HL-60 (cell line): ENCODE data around the gene HCAR2.

Source experiments
- CTCF ChIP-seq: IDR thresholded peaks from one replicate; pipeline ENCODE4 v1.5.1; 2011; ENCODE audit warnings: low read length, control low read depth, inconsistent platforms; ENCODE audit not compliant: insufficient read depth
- POLR2AphosphoS5 ChIP-seq: IDR thresholded peaks from 2 replicates; pipeline ENCODE4 v1.6.1; 2012; ENCODE audit warnings: low read depth
- REST ChIP-seq: IDR thresholded peaks from 2 replicates; pipeline ENCODE4 v1.6.1; 2012; ENCODE audit warnings: low read depth; ENCODE audit not compliant: insufficient replicate concordance
- SPI1 ChIP-seq: IDR thresholded peaks from 2 replicates; pipeline ENCODE4 v1.6.1; 2012; ENCODE audit warnings: low read depth, mild to moderate bottlenecking, borderline replicate concordance

DNA sequence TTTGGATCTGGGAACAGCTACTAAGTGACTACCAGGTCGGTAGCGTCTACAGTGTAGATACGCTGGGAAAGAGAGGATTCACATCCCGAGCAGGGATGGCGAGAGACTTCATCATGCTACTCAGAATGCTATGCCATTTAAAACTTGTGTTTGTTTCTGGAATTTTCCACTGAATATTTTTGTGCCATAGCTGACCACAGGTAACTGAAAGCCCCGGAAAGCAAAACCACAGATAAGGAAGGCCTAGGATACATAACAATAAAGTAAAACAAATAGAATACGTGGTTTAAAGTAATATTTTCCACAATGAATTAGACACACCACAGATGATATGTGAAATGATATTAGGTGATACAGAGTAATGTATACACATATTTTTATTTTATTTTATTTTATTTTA, 35.4 kb upstream of the HCAR2 start:
- TF ChIP-seq CTCF, result no peak
- TF ChIP-seq POLR2AphosphoS5, result no peak
- TF ChIP-seq REST, result no peak
- TF ChIP-seq SPI1, result no peak
